SK-N-MC (cell line): ENCODE data around the gene IDI2.

Experiments
- DNase-seq: peaks from one replicate; pipeline ENCODE4 v3.0.0-alpha.2; 2011; ENCODE audit warnings: low read depth, low spot score
- H3K27ac ChIP-seq: fragments of 200-600 bp; sonication (generic); 2 replicates; pipeline ENCODE4 v1.5.1; 2016; ENCODE audit warnings: mixed run types
- H3K36me3 ChIP-seq: fragments of 200-600 bp; sonication (generic); 2 replicates; pipeline ENCODE4 v1.6.1; 2017; ENCODE audit warnings: antibody characterized with exemption, low read length, mixed read lengths; ENCODE audit not compliant: insufficient read depth
- H3K4me3 ChIP-seq: fragments of 200-600 bp; sonication (generic); 2 replicates; pipeline ENCODE4 v1.5.1; 2016
- H3K9ac ChIP-seq: fragments of 200-600 bp; sonication (generic); 2 replicates; pipeline ENCODE4 v1.8.0; 2017; ENCODE audit warnings: mixed run types, mixed read lengths; ENCODE audit not compliant: insufficient read length
- H3K9me3 ChIP-seq: fragments of 200-600 bp; sonication (generic); 2 replicates; pipeline ENCODE4 v1.6.1; 2017; ENCODE audit warnings: low read depth, mild to moderate bottlenecking, antibody characterized with exemption, low read length, moderate library complexity, mixed read lengths
- EZH2 ChIP-seq: fragments of 200-600 bp; sonication (generic); IDR thresholded peaks from one replicate; pipeline ENCODE4 v1.6.1; 2017; ENCODE audit warnings: antibody characterized with exemption
- FOXP2 ChIP-seq: optimal IDR thresholded peaks from 2 replicates; pipeline ENCODE3; 2011; ENCODE audit warnings: mild to moderate bottlenecking, moderate library complexity; ENCODE audit not compliant: insufficient read depth; ENCODE audit errors: extremely low read length, control extremely low read depth
- POLR2AphosphoS5 ChIP-seq: IDR thresholded peaks from 2 replicates; pipeline ENCODE4 v1.6.1; 2012; ENCODE audit warnings: mild to moderate bottlenecking, low read depth, low read length, borderline replicate concordance

The IDI2 gene

DNA sequence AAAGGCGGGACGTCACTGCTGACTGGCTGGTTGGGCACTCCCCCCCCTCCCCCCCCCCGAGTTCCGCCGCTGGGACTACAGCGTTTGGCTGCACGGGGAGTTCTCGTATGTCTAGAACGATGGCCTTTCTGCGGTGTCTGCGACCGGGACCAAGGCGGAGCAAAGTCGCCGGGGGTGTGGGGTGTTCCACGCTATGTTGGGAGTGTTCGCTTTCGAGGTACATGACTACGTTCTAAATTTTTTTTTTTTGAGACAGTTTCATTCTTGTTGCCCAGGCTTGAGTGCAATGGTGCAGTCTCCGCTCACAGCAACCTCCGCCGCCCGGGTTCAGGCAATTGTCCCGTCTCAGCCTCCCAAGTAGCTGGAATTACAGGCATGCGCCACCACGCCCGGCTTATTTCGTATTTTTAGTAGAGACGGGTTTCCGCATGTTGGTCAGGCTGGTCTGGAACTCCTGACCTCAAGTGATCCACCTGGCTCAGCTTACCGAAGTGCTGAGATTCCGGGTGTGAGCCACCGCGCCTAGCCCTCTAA, 23.8 kb upstream of the IDI2 start:
- TF ChIP-seq POLR2AphosphoS5 = no peak; the same call in none of the 2 replicates
- Histone ChIP-seq H3K36me3 (peaks cover 11% of the 10 kb centered on the region), H3K4me3 (peak overlapping the region; percentile 91)

DNA sequence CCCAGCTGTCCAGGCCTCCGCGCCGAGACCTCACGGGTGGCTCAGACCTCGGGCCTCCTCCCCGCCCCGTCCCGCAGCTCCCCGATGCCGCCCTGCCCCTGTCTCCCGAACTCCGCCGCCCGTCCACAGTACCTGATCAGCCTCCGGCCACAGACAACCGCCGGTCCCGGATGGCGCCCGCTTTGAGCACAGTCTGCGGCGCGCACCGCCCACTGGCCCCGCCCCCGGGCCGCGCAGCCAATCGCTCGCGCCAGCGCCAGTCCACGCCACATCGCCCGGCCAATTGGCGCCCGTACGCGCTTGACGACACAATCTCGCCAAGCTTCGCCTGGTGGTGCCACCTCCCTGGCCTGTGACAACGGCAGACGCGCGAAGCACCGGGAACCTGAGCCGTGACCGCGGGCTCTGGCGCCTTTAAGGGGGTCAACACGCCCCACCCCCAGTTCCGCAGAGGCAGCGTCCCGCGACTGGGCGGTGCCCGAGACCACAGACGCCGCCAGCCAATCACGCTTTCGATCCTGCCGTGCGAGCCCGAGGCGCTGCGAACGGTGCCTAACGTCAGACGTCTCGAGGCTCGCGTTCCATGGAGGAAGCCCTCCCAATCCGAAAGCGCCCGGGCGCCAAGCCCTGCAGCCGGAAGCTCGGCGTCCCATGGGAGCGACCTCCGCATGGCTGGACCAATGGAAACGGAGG, 23.2 kb upstream of the IDI2 start, which contains the start of gene IDI1:
Gene IDI1, minus strand, starts transcription at position 388 of the 693 bp plus-strand sequence. Its CDS starts 116 bp downstream, at position 272.
- H3K36me3 ChIP-seq = peaks cover 15% of the 10 kb centered on the region
- H3K9me3 ChIP-seq = no peaks in the 10 kb centered on the region
- DNase-seq = peak; percentile 61
- TF ChIP-seq EZH2 (no peak), POLR2AphosphoS5 (peak; percentile 85)
- H3K27ac ChIP-seq = peak within 1 kb of the TSS; percentile 90
- peak within 1 kb of the TSS; percentile 89 for H3K9ac ChIP-seq
- H3K4me3 ChIP-seq = peak within 1 kb of the TSS; percentile 91

More for the DNA sequence above, 23.8 kb upstream of the IDI2 start:
- H3K9ac ChIP-seq = peak overlapping the region; percentile 82
- H3K9me3 ChIP-seq = no peaks in the 10 kb centered on the region
- H3K27ac ChIP-seq = peak overlapping the region; percentile 76
- DNase-seq = no peak

DNA sequence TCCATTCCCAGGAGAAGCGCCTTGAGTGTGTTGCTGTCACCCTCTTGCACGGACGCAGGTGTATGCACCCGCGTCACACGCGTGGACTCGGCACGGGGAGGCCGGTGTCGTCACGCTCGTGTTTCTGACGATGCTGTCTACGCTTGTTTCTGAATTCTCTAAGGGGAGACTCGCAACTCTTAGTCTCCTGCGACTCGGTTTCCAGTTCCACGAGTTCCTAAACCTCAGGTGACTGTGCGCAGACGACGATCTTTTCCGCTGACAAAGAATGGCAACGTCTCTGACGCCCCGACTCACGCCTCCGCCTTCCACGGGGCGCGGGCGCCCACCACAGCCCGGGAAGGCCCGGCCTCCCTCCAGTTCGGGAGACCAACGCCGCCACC, 22.7 kb upstream of the IDI2 start:
- TF ChIP-seq POLR2AphosphoS5 = no peak
- no peak for TF ChIP-seq EZH2
- TF ChIP-seq FOXP2 = no peak
- peak overlapping the region; percentile 90 for H3K27ac ChIP-seq

DNA sequence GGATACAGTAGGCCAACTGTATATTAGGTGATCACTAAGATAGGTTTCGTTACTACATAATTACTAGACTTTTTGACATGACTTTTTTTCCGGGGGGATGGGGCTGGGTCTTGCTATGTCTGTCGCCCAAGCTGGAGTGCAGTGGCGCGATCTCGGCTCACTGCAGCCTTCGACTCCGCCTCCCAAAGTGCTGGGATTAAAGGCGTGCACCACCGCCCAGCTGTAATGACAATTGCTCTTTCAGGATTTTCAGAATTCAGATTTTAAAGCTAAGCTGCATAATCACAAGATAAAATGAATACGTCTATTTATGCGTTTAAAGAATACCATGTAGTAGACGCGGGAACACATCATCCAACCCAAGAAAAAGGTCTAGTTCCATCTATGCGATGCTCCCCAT, 22.3 kb upstream of the IDI2 start:
- Histone ChIP-seq H3K27ac (peak overlapping the region; percentile 90), H3K4me3 (peak overlapping the region; percentile 91), H3K36me3 (peaks cover 25% of the 10 kb centered on the region), H3K9ac (peak overlapping the region; percentile 89), H3K9me3 (no peaks in the 10 kb centered on the region)
- no peak for DNase-seq
- TF ChIP-seq POLR2AphosphoS5 (no peak), FOXP2 (no peak), EZH2 (no peak)

More for the DNA sequence above, 22.7 kb upstream of the IDI2 start:
- no peak for DNase-seq
- Histone ChIP-seq H3K36me3 (peaks cover 21% of the 10 kb centered on the region), H3K4me3 (peak overlapping the region; percentile 91), H3K9me3 (no peaks in the 10 kb centered on the region), H3K9ac (peak overlapping the region; percentile 89)

DNA sequence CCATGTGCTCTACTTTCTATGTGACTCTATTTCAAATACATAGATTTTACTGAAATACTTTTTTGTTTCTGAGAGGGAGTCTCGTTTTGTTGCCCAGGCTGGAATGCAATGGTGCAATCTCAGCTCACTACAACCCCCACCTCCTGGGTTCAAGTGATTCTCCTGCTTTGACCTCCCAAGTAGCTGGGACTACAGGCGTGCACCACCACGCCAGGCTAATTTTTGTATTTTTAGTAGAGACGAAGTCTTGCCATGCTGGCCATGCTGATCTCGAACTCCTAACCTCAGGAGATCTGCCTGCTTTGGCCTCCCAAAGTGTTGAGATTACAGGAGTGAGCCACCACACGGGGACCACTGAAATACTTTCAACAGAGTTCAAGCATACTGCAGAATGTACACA, 19.8 kb upstream of the IDI2 start:
- H3K9ac ChIP-seq = no peak overlapping the region
- H3K27ac ChIP-seq = peak overlapping the region; percentile 50; the same call in 1 of the 2 replicates
- no peaks in the 10 kb centered on the region for H3K9me3 ChIP-seq
- peaks cover 48% of the 10 kb centered on the region for H3K36me3 ChIP-seq
- TF ChIP-seq POLR2AphosphoS5 = no peak
- TF ChIP-seq EZH2 = no peak
- TF ChIP-seq FOXP2 = no peak
- DNase-seq = no peak
- H3K4me3 ChIP-seq = peak overlapping the region; percentile 66

GRCh38 chr10:1044964-1045363, 19.3 kb upstream of the IDI2 start:
- H3K36me3 ChIP-seq = peaks cover 53% of the 10 kb centered on the region
- H3K27ac ChIP-seq = peak overlapping the region; percentile 50; the same call in 1 of the 2 replicates
- TF ChIP-seq POLR2AphosphoS5 = no peak
- no peak for TF ChIP-seq FOXP2
- TF ChIP-seq EZH2 = no peak
- no peak for DNase-seq
- no peaks in the 10 kb centered on the region for H3K9me3 ChIP-seq
- peak overlapping the region; percentile 66 for H3K4me3 ChIP-seq
- no peak overlapping the region for H3K9ac ChIP-seq

DNA sequence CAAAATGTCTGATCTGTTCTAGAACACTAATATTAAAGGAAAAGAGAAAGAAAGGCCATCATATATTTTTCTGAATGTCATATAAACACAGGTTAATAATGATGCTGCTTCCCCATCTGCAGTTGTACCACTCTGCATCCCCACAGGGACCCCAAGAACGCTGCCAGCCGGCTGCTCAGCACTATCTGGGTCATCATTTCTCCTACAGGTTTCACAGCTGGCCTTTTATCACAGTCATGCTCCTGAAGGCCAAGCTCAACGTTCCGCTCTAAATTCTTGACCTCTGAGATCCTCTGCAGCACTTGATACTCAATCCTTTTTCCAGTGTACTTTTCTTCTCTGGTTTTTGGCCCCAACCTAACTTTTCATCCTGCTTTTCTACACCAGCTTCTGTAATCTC, 18.5 kb upstream of the IDI2 start:
- Histone ChIP-seq H3K36me3 (peaks cover 58% of the 10 kb centered on the region), H3K9ac (peak overlapping the region; percentile 41), H3K27ac (peak overlapping the region; percentile 67; the same call in 1 of the 2 replicates), H3K4me3 (peak overlapping the region; percentile 66; the same call in 1 of the 2 replicates), H3K9me3 (no peaks in the 10 kb centered on the region)
- TF ChIP-seq EZH2 = no peak
- no peak for TF ChIP-seq FOXP2
- no peak for TF ChIP-seq POLR2AphosphoS5
- no peak for DNase-seq

DNA sequence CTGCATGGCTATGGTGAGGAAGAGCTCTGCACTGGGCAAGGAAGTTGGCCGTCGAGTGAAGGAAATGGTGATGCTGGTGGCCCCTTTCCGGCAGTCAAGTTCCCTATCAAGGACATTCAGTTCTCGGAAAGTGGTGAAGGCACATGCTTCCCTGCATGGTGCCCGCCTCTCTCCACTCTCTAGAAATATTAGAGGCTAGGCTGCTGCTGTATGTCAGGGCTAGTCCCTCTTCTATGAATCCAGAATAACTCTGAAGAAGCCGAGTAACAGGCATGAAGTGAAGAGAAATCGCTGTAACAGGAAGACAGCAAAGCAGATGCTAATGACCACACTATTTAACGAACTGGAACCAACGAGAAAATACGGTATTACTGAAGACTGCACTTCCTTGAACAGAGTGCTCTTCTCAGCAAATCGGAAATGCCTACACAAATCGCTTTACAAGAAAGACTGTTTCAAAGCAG, 17.9 kb upstream of the IDI2 start:
- Histone ChIP-seq H3K9ac (peak overlapping the region; percentile 26), H3K9me3 (no peaks in the 10 kb centered on the region), H3K4me3 (peak overlapping the region; percentile 66; the same call in 1 of the 2 replicates), H3K36me3 (peaks cover 58% of the 10 kb centered on the region), H3K27ac (peak overlapping the region; percentile 67)
- TF ChIP-seq POLR2AphosphoS5 = no peak
- DNase-seq = no peak
